Spleen (tissue), 7 donors: ENCODE data around the gene CPSF3.

Experiments used
- CTCF ChIP-seq, 11 experiments: fragments of 200-600 bp in 7 of 11; fragments of 450-650 bp in 4 of 11; sonication (generic) in 4 of 11; IDR thresholded peaks in 8 of 11; conservative IDR thresholded peaks in 3 of 11; 1 replicate in 7 of 11; 2 replicates in 4 of 11; pipeline versions ENCODE4 v1.4.0 to v1.8.0; 2016 to 2021; ENCODE audit warnings: antibody characterized with exemption in 11 of 11, inconsistent platforms in 4 of 11, mild to moderate bottlenecking in 1 of 11
- POLR2A ChIP-seq, 3 donors: fragments of 450-650 bp; IDR thresholded peaks; one replicate each; pipeline ENCODE4 v1.5.1; 2017; ENCODE audit warnings: antibody characterized with exemption in 3 of 3, mild to moderate bottlenecking in 1 of 3
- donor health status: DM: no; HTN: no; CAD: no; lungs with moderate emphysema.
- donor health status: DM: no; HTN: no; CAD: no.
- donor health status: DM: no; HTN: no; CAD: no.

- TF ChIP-seq CTCF (IDR thresholded peaks at IDR 0.05 in 8 of 11, conservative IDR thresholded peaks at IDR 0.05 in 3 of 11) (no peak), POLR2A (IDR thresholded peaks at IDR 0.05) (no peak)
These were observed 69.5 kb downstream of the CPSF3 start for GRCh38 chr2:9492927-9493326.
